HG03354 (cell line): ENCODE measurements around the gene ASB18.

Source experiments
- ATAC-seq: cut with Tn5 transposase; IDR thresholded peaks from one replicate; pipeline ENCODE4 v1.9.1; 2021; ENCODE audit warnings: mild to moderate bottlenecking; ENCODE audit not compliant: unreplicated experiment, poor library complexity, severe bottlenecking

ASB18 gene

DNA sequence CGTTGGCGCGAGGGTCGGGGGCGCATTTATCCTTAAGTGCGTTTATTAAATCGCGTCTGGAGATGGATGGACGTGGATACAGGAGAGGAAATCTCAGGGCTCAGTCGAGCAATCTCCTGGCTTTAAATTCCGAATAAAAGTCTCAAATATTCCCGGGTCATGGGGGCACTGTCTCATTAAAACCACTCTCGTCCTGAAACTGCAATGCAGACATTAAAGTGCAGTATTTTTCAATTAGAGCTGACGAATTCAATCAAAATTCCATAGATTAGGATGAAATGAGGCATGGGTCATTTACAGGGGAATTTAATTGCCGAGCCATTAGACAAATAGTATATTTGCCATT lies 85.3 kb downstream of the ASB18 start:
- no peak for ATAC-seq

DNA sequence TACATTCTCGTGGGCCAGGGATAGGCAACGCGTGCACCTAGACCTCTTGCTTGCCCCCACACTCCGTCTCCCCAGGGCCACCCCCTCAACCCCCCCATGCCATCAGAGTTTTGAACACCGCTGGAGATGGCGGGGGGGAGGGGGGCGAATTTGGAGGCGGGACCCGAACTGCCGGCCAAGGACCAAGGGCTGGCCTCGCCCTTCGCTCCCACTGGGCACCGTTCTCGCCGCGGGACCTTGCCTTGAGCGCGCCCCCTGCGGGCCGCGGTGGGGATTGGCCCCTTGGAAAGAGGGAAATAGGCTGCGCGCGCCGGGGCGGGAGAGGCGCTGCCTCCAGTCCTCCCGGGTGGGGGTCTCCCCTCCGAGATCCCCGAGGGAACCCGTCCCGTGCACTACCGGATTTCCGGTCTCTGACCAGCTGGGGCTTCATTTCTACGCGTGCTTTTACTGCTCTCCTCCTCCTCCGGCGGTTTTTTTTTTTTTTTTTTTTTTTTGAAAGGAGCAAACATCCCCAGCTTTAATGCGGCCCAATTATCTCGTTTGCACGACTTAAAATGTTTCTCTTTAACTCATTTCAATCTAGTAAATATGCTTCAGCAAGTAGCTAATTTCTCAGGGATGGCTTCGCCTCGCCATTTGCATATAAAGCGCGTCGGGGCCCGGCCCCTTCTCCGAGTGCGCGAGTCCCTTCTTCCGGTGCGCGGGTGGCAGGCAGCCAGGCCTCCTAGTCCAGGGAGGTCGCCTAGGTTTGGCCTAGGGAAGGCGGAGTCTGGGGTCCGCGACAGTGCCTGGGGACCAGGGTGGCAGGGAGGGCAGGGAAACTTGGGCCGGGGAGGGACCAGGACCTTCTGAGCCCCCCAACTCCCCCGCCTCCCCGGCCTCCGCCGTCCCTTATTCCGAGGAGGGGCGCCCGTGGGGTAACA lies 86.0 kb downstream of the ASB18 start:
- ATAC-seq, result peak; percentile 48

DNA sequence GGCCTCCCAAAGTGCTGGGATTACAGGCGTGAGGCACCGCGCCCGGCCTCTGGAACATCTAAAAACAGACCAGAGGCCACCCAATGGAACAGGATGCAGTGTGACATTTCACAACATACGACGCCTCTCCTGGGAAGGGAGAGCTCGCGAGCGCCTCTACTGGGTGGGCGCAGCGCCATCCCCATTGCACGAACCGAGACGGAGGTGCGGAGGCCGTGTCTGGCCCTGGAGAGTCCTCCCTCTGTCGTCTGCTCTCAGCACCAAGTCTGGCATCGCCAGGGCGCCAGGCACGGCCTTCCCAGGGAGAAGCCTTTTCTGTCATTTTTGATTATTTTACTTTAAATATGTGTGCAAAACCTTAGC lies 86.6 kb downstream of the ASB18 start:
- ATAC-seq, result peak; percentile 56

DNA sequence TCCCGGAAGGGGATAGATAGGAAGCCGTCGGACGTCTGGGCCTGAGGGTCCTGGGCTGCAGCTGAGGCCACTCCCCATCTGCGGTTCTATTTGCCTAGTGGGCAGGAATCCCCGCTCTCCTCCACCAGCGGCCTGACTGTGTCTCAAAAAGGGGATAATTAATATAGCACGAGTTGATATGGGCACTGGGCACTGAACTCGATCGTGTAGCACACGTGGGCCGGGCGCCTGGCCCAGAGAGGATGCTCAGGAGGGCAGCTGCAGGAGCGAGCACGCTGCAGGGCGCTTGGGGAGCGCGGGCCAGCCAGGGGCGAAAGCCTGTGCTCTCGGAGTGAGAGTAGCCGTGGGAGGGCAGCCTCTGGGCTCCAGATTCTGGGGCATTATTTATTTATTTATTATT lies 87.3 kb downstream of the ASB18 start:
- ATAC-seq, result no peak

DNA sequence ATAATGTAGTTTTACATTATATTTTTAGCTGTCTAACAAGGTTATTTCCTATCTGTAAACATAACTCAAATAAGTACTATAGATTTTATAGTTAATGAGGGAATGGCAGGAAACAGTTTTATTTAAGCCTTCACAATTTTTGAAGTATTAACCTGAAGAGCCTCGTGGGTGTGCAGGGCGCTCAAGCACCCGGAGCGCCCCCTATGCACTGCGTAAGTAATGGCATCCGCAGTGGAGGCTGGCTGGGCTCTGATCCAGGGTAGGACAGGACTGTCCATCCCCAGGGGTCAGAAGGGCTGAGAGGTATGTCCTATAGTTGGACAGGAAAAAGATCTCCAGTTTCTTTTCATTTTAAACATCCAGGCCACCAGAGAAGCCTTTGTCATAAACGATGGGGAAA lies 87.8 kb downstream of the ASB18 start:
- no peak for ATAC-seq

DNA sequence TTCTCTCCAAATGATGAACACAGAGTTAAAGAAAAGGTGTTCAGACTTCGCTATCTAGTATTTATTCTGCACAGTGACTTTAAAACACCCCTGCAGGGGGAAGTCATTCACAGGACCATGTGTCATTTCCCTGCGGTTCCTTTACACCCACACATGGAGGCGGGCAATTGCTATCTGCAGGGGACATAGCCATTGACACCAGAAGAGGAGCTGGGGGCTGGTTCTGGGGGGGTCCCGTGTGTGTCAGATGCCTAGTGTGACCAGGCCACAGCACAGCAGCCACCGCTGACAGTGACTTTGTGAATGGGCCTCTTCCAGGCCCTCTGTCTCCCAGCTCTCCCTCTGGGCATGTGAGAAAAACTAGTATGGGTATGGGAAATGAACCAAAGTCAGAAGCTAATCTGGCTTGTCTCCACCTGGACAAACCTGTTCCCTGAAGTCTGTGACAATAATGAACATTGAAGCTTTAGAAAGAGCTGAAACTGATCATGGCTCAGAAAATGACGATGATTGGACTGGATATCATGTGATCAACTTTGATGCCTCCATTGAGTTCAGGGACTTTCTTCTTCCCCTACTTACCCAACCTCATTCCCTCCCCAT lies 88.6 kb downstream of the ASB18 start:
- ATAC-seq, result no peak

DNA sequence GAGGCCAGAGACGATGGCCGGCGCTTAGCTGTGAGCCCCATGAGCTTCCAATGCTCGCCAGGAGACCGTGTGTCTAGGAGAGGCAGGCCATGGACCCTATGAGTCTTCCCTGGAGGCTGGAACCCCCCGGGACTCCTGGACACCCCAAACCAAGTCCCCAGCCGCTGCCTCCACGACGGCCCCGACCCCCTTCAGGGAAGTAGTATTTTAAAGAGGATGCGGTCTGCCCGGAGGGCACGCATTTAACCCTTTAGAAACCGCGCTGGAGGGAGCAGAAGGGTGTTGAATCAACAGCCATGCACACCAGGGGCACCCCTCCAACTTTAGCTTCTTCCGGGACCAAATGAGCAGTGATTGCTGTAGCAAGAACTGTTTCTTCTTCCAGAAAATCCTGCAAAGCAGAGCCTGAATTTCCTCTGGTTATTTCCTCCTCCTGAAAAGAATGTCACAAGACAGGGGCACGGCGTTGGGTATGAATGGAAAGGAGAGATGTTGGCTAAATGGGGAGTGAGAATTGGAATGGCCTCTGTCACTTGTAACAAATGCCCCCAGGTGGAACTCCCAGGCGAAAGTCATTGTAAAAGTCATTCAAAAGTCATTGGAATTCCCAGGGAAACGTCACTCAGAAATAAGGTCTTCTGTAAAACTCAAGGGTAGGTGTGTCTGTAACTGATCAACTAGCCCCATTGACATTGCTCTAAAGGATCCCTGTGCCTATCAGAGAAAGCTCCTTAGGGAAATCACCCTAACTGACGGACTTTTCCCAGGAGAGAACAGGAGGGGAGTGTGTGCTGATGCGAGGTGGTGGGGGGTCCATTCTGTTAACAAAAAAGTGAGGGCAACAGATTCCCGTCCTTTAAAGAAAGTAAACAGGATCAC lies 90.2 kb downstream of the ASB18 start:
- ATAC-seq, result no peak

DNA sequence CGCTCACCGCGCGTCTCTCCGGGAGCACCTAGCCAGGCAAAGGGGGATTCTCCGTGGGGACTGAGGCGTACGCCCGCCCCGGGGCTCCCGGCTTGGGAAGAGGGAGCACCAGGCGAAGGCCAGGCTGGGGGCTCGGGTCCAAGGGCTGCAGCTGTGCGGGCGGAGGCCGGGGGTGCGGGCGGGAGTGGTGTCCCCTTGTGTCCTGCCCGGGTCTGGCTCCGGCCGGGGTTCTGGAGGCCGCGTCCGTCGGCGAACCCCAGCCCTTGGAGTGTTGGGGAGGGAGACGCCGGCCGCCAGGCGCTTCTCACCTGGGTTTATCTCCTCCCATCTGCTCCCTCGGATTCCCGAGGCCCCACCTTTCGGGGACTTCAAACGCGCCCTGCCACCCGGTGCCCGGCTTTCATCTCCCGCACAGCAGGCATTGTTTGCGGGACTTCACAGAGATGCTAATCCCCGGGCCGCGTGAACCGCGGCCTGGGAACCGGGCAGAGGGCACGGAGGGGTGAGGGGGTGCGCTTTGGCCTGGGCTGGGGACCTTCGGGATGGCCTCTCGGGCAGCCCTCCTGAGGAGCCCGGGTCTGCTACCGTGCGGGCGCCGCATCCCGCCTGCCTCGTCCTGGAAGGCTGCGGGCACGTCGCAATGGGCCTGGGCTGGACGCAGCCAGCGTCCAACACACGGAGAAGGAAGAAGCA lies 91.0 kb downstream of the ASB18 start:
- ATAC-seq, result no peak

DNA sequence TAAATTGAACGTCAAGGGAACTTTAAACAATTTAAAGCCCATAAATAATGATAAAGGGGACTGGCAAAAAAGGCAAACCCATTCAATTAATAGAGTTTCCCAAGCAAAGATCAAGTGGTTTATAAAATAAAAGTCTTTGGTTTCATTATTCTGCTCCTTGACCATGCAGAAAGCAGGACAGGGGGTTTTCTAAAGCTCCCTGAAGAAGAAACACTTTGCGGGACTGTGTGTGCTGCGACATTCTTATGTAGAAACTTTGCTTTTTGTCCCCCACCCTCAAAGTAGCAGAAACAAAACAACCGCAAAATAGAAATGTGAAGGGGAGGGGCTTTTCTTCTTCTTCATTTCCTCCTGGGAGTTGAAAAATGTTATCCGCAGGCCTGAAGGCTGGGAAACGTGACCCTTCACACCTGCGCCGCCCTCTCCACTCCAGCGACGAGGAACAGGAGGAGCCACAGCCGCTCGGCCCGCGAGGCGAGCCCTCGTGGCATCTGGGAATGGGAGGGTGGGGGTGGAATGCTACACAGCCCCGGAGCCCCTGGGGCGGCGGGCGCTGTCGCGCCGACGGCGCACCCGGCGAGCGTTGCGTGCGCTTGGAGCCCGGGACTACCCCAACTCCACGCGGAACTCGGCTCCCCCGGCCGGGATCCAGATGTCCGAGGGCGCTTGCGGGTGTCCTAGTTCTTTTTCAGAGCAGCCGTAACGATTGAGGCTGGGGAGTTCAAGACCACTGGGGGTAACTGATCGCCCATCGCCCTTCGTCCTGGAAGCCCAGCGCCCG lies 91.8 kb downstream of the ASB18 start:
- ATAC-seq, result no peak

DNA sequence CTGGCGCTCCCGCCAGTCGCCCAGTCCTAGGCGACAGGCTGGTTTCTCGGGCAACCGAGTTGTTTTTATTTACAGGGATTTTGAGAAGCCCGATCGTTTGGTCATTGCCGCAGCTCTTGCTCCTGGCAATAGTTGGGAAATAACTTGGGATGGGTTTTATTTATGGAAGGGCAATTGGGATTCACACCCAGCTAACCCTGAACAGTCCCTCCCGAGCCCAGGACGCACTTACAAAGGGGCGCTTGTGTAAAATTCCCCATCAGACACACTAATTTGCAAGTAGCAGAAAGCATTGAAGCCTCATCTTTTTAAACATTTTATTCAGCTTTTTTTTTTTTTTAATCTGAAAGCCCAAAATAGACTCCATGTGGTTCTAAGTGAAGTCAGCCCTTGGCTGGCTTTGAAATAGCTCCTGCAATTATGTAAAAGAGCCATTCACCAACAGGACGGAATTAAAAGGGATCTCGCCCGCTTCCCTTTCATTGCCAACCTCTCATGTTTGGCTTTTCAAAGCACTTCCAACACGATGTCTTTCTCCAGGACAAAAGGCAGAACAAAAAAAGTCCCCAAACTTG lies 92.4 kb downstream of the ASB18 start:
- ATAC-seq, result no peak

DNA sequence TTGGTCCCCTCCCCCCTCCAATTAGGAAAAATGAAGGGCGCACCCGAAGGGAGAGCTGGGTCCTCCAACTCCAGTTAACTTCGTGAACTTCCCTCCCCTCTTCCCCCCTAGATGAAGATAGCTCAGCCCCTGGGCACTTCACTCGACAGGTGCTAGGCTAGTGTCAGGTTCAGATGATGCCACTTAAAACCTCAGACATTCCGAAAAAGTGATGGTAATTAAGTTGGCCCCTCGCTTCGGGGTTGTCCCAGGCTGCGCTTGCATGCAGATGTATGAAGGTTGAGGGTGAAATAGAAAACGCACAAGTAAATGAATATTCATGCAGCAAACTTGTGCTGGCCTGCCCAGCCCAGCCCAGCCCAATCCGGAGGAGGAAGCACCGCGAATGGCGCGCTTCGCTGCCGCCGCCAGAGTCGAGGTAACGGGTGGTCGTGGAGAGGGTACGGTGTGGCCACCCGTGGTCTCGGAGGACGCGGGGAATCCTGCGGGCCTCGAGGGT lies 93.0 kb downstream of the ASB18 start:
- ATAC-seq, result no peak

DNA sequence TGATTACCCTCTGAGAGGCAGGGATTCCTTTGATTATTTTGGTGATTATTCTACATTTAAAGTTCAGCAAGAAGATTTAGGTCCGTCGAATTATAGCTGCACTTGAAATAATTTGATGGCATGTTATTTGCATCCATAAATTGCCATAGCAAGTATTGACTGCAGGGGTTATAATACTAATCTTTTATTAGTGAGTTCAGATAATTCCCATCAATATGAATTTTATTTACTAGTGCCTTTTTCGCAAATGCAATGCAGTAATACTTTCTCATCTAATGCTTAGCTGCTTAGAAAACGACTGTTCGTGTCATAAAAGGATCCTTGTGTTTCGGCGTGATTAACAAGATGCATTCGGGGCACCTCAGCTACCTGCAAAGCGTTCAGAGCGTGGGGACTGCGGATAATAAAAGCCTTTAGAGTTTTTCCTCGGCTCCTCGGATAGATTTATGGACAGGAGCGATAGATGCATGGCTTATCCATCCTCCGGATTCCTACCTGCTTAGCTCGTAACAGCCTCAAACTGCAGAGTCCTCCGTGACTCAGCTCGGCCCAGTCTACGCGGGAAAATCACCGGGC lies 93.5 kb downstream of the ASB18 start:
- no peak for ATAC-seq

DNA sequence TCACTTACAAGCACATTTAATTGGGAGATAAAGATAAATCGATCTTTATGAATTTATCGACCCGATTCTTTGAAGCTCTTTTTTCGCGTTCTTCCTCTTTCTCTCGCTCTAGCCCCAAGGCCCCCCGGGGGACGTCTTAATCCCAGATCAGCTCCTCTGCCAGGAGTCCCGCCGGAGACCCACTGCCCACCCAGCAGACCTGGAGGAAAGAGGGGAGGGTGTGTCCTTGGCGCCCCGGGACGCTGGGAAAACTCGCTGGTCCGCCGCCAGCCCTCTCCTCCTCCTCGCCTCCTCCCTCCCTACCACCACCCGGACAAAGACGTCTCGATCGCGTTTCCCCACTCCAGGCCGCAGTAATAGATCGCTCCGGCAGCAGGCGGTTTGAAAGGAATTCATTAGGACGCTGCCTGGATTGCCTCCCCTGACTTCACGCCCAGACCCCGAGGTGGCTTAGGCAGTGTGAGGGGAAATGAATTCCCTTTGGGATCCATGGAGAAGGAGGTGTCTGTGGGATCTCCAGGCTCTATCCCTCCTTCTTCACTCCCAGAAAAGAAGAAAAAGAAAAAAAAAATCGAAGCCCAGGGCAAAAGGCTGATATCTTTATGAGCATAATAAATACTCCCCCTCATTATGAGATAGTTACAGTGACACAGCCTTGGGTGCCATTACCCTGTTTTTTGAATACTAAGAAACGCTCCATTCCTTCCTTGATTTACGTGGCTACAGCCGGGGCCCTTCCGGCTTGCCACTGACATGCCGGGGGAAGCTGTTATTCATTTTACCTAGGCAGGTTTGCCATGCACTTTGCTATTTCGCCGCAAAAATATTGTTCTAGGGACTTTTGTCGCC lies 94.2 kb downstream of the ASB18 start:
- no peak for ATAC-seq

DNA sequence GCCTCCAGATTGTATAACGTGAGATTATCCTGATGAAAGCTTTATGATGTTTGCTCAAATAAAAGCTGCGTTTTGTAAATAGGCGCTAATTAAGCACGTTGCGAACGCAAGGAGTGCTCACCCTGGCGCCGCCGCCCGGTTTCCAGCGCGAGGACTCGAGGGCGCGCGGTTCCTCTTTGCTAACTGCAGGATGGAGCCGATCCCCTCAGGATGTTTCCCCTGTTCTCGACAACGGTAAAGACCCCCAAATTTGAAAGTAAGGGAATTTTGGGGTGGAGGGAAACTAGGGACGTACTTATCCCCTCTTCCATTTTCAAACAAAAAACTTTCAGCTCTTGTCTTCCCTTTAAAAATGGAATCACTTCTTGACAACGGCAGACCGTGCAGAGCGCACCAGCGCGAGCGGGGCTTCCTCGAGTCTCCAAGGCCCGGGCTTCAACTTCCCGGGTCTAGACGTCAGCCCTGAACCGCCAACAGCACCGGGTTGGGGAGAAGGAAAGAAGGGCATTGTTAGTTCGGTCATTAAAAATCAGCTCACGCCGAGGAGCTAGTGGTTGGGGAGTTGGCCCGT lies 95.0 kb downstream of the ASB18 start:
- no peak for ATAC-seq

DNA sequence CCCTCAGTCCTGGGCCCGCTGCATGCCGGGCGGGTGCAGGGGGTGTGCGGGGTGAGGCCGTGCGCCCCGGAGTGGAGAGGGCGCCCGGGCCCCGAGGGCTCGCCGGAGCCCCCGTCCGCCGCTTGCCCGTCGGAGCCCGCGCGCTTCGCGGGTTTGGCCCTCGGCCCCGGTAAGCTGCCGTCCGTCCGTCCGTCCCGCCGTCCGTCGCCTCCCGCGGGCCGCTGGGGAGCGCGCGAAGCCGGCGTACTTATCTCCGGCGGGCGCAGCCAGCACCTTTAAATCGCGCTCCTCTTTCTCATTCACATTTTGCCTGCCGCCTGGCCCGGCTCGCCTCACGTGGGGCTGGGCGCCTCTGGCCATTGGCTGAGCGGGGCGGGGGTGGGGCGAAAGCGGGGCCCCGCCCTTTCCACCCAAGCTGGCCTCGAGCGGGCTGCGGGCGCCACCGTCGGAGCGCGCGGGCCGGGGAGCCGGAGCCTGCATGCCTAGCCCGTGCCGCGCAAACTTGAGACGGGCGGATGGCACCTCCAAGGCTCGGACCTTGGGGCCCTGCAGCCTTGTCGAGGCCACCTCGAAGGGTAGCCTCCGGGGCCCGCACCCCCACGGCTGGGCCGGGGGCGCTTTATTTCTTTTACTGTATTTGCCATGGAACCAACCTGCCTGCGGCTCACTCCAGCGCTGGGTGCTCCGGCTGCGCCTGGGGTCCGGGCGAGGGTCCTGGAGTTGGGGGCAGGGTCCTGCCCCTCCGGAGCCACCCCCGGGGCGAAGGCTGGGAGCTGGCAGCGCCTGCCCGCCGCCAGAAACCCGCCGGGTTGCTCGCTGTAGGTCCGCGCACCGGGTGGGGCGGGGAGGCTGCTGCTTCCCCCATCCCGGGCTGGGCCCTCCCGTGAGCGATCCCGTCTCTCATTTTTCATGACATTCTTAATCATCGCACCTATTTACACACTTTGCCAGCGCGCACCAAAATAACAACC lies 95.8 kb downstream of the ASB18 start, which contains the start of gene GBX2:
Gene GBX2, minus strand, starts transcription at position 277 of the 971 bp plus-strand sequence. CDS start 415 bp downstream, outside the sequence.
- no peak for ATAC-seq
